IPS DF 19.7 (cell line): ENCODE results near the gene MITF.
"Not testable (repeated sequence)": the region's sequence is repeated elsewhere in the genome, so short reads cannot be mapped to it uniquely, and the experiment has no call there.

Source experiments
- DNase-seq: peaks from one replicate; pipeline ENCODE4 v3.0.0-alpha.2; 2013; ENCODE audit warnings: low read depth, low spot score

Gene MITF

GRCh38 chr3:69913422-69913821 lies 174.2 kb downstream of the MITF start:
- DNase-seq, result no peak

GRCh38 chr3:69914395-69914794 lies 175.1 kb downstream of the MITF start:
- DNase-seq, result no peak

GRCh38 chr3:69915726-69916125 lies 176.5 kb downstream of the MITF start:
- no peak for DNase-seq

- not testable (repeated sequence) for DNase-seq
Observed at GRCh38 chr3:69920009-69920408, 180.7 kb downstream of the MITF start.

GRCh38 chr3:69921651-69922050 lies 182.4 kb downstream of the MITF start:
- no peak for DNase-seq

GRCh38 chr3:69922521-69923000 lies 183.3 kb downstream of the MITF start:
- no peak for DNase-seq

GRCh38 chr3:69925506-69925905 lies 186.2 kb downstream of the MITF start:
- DNase-seq, result no peak

GRCh38 chr3:69926385-69926784 lies 187.1 kb downstream of the MITF start:
- DNase-seq, result no peak

GRCh38 chr3:69927571-69927970 lies 188.3 kb downstream of the MITF start:
- DNase-seq, result no peak

- no peak for DNase-seq
Observed at GRCh38 chr3:69929019-69929418, 189.8 kb downstream of the MITF start.

GRCh38 chr3:69930564-69930963 lies 191.3 kb downstream of the MITF start:
- DNase-seq, result no peak

GRCh38 chr3:69932087-69932486 lies 192.8 kb downstream of the MITF start:
- no peak for DNase-seq

GRCh38 chr3:69932501-69932900 lies 193.2 kb downstream of the MITF start:
- no peak for DNase-seq

GRCh38 chr3:69934398-69934797 lies 195.1 kb downstream of the MITF start:
- DNase-seq, result no peak

GRCh38 chr3:69936266-69936665 lies 197.0 kb downstream of the MITF start:
- DNase-seq, result no peak

GRCh38 chr3:69938061-69938460 lies 198.8 kb downstream of the MITF start:
- no peak for DNase-seq

- DNase-seq, result no peak
Observed at GRCh38 chr3:69938931-69939330, 199.7 kb downstream of the MITF start.

GRCh38 chr3:69941037-69941436 lies 201.8 kb downstream of the MITF start:
- DNase-seq, result no peak

GRCh38 chr3:69941439-69942176 lies 202.3 kb downstream of the MITF start:
- DNase-seq, result no peak

GRCh38 chr3:69944931-69945493 lies 205.7 kb downstream of the MITF start:
- no peak for DNase-seq

GRCh38 chr3:69948246-69948862 lies 209.1 kb downstream of the MITF start:
- DNase-seq, result no peak

GRCh38 chr3:69951616-69952015 lies 212.4 kb downstream of the MITF start:
- DNase-seq, result no peak

GRCh38 chr3:69959581-69959980 lies 220.3 kb downstream of the MITF start:
- no peak for DNase-seq
